Osteocyte (in vitro differentiated cells): Measurements from ENCODE around the gene CMAS. TPM values are rescaled to one million over a fixed set of nuclear protein-coding genes. Genes with fewer than 3 reads are reported as not detected.
"Not testable (repeated sequence)": the region's sequence is repeated elsewhere in the genome, so short reads cannot be mapped to it uniquely, and the experiment has no call there.

Source experiments
- DNase-seq: peaks from one replicate; pipeline ENCODE4 v3.0.0; 2021; ENCODE audit warnings: mixed read lengths; ENCODE audit not compliant: unreplicated experiment; ENCODE audit errors: extremely low spot score
- H3K27ac Mint-ChIP-seq: one replicate; pipeline ENCODE4 v1.8.0; 2021; ENCODE audit warnings: mild to moderate bottlenecking, mixed read lengths; ENCODE audit not compliant: unreplicated experiment
- H3K27me3 Mint-ChIP-seq: one replicate; pipeline ENCODE4 v1.8.0; 2021; ENCODE audit warnings: mixed read lengths; ENCODE audit not compliant: unreplicated experiment
- H3K36me3 Mint-ChIP-seq: one replicate; pipeline ENCODE4 v1.8.0; 2021; ENCODE audit warnings: mixed read lengths; ENCODE audit not compliant: unreplicated experiment
- H3K4me1 Mint-ChIP-seq: one replicate; pipeline ENCODE4 v1.8.0; 2021; ENCODE audit warnings: mixed read lengths; ENCODE audit not compliant: unreplicated experiment
- H3K4me3 Mint-ChIP-seq: one replicate; pipeline ENCODE4 v1.8.0; 2021; ENCODE audit warnings: mild to moderate bottlenecking, moderate library complexity, mixed read lengths; ENCODE audit not compliant: unreplicated experiment
- H3K9me3 Mint-ChIP-seq: one replicate; pipeline ENCODE4 v1.8.0; 2021; ENCODE audit warnings: mixed read lengths; ENCODE audit not compliant: unreplicated experiment
- CTCF ChIP-seq: fragments of 200-600 bp; sonication (generic); IDR thresholded peaks from 2 replicates; pipeline ENCODE4 v1.5.0; 2021; ENCODE audit warnings: antibody characterized with exemption, mild to moderate bottlenecking, moderate library complexity
- total RNA-seq: library from RNA; stranded (reverse); gene quantifications from 2 replicates; pipeline ENCODE4 v1.2.1, GENCODE V29; 2021

Gene CMAS
- total RNA-seq, 1 donor from 2014 or later = 22.5 TPM

- DNase-seq = no peak
- no peak overlapping the region for H3K27ac Mint-ChIP-seq
- H3K27me3 Mint-ChIP-seq = peaks cover 26% of the 10 kb centered on the region
- H3K4me3 Mint-ChIP-seq = no peak overlapping the region
- no peaks in the 10 kb centered on the region for H3K9me3 Mint-ChIP-seq
- no peak for TF ChIP-seq CTCF
- H3K36me3 Mint-ChIP-seq = no peaks in the 10 kb centered on the region
- no peaks in the 10 kb centered on the region for H3K4me1 Mint-ChIP-seq
These were observed 43.5 kb downstream of the CMAS start for GRCh38 chr12:22089486-22089885.

DNA sequence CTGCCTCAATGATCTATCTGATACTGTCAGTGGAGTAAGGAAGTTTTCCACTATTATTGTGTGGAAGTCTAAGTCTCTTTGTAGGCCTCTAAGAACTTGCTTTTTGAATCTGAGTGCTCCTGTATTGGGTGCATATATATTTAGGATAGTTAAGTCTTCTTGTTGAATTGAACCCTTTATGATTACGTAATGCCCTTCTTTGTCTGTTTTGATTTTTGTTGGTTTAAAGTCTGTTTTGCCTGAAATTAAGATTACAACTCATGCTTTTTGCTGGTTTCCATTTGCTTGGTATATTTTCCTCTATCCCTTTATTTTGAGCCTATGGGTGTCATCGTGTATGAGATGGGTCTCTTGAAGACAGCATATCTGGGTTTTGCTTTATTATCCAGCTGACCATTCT lies 53.0 kb downstream of the CMAS start:
- not testable (repeated sequence) for H3K36me3 Mint-ChIP-seq, H3K4me3 Mint-ChIP-seq, H3K27ac Mint-ChIP-seq, DNase-seq
- Mint-ChIP-seq H3K27me3 (peaks cover 42% of the 10 kb centered on the region), H3K9me3 (peaks cover 24% of the 10 kb centered on the region), H3K4me1 (peaks cover 10% of the 10 kb centered on the region)

DNA sequence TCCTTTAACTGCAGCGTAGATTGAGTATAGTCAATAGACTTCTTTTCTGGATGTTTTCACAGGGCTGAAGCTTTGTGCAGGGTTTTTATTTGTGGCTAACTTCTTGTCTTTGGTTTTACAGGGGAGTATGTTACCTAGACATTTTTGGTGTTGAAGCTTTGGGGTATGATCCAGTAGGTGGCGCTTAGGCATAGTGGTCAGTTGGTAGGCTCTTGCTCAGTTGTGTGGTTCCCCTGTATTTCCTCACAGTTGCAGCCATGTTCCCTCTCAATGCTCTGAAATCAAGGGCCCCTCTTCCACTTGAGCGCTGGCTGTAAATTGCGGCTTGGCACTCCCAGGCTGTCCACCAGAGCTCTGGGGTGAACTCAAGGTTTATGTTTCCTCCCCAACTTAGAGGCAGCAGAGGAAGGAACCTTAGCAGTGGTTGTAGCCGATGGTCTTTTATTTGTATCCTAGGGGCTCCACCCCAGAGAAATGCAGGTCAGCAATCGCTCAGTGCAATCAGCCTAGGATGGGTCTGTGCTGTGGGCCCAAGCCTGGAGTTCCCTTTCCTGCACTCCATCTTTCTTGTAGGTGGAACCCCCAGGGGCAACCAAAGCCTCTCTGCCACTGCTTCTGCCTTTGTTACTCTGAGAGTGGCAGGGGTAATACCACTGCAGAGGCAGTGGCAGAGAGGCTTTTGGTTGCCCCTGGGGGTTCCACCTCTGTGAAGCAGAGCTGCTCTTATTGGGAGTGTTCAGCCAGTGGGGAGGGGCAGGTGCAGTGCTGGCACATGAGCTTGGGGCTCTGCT lies 55.1 kb downstream of the CMAS start:
- Mint-ChIP-seq H3K4me1 (peaks cover 10% of the 10 kb centered on the region), H3K27ac (no peak overlapping the region), H3K36me3 (peaks cover 4% of the 10 kb centered on the region), H3K27me3 (peaks cover 40% of the 10 kb centered on the region), H3K4me3 (no peak overlapping the region), H3K9me3 (peaks cover 24% of the 10 kb centered on the region)
- no peak for DNase-seq
- peak; percentile 49 for TF ChIP-seq CTCF

DNA sequence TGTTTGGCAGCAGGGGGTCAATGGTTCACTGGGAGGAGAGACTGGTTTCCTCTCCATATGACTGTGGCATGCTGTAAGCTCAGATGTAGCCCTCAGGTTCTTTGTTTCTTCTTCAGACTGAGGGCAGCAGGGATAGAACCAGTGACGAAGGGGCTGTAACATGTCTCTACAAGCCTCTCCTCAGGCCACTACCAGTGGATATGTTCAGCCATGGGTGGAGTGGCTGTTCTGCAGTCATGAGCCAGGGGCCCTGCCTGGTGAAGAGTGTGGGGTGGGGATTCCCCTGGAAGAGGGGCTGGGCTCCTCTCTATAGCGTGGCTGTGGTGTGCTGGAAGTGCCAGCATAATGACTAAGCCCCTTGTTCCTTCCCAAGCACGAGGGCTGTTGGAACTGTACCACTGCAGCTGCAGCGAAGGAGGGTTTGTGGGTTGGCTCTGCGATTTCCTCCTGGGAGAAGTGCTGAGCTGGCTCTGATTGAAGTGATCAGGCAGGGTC lies 55.8 kb downstream of the CMAS start:
- peak overlapping the region; percentile 20 for H3K27ac Mint-ChIP-seq
- H3K27me3 Mint-ChIP-seq = peaks cover 38% of the 10 kb centered on the region
- H3K4me3 Mint-ChIP-seq = no peak overlapping the region
- H3K9me3 Mint-ChIP-seq = peaks cover 24% of the 10 kb centered on the region
- no peak for DNase-seq
- no peak for TF ChIP-seq CTCF
- H3K36me3 Mint-ChIP-seq = peaks cover 4% of the 10 kb centered on the region
- peaks cover 10% of the 10 kb centered on the region for H3K4me1 Mint-ChIP-seq

GRCh38 chr12:22103418-22103817 lies 57.4 kb downstream of the CMAS start:
- H3K4me1 Mint-ChIP-seq = peaks cover 10% of the 10 kb centered on the region
- peaks cover 25% of the 10 kb centered on the region for H3K27me3 Mint-ChIP-seq
- peaks cover 12% of the 10 kb centered on the region for H3K9me3 Mint-ChIP-seq
- no peak overlapping the region for H3K4me3 Mint-ChIP-seq
- no peak for TF ChIP-seq CTCF
- no peak overlapping the region for H3K27ac Mint-ChIP-seq
- peaks cover 4% of the 10 kb centered on the region for H3K36me3 Mint-ChIP-seq
- DNase-seq = no peak
